HG02798 (cell line): ENCODE results near the gene DNAJB6.

Experiments
- ATAC-seq: cut with Tn5 transposase; IDR thresholded peaks from one replicate; pipeline ENCODE4 v1.9.1; 2021; ENCODE audit warnings: mild to moderate bottlenecking; ENCODE audit not compliant: unreplicated experiment, poor library complexity

The DNAJB6 gene

DNA sequence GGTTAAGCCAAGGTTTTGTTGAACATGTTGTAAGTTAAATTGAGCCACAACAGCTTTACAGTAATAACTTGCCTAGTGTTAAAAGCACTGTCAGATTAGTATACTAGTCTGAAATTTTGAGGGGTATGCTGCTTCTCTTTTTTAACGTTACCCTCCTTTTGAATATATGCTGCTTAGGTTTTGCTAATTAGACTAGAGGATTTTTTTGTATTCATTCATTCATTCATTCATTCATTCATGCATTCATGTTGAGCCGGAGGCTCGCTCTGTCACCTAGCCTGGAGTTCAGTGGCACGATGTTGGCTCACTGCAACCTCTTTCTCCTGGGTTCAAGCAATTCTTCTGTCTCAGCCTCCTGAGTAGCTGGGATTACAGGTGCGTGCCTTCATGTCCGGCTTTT lies 24.7 kb downstream of the DNAJB6 start:
- no peak for ATAC-seq

DNA sequence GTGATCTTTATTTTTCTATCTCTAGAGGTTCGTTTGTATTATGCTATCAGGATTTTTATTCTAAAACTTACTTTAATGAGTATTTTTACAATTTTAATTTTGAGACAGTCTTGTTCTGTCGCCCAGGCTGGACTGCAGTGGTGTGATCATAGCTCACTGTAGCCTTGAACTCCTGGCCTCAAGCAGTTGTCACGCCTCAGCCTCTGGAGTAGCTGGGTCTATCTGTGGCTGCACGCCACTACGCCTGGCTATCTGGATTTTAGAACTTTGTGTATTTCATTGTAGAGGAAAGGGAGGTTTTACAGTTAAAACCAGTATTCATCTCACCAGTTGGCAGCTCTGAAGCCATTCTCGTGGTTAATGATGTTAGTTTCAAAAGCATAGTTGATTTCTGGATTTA lies 25.9 kb downstream of the DNAJB6 start:
- no peak for ATAC-seq

DNA sequence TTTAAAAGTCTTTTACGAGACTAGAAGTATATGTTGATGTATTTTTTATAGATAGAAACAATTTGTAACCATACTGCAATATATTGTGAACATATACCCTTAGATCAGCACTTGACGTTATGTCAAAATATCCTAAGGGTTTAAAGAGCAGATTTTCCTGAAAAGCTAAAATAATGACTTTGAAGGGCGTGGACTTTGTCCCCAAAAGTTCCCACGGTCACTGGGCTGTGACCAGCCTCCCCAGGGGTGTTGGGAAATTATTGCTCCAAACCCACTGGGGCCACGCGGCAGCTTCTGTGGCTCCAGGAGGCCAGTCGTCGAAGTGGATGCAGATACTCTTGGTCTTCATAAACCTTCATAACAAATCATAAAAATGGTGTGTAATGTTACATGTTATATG lies 29.9 kb downstream of the DNAJB6 start:
- ATAC-seq, result no peak

DNA sequence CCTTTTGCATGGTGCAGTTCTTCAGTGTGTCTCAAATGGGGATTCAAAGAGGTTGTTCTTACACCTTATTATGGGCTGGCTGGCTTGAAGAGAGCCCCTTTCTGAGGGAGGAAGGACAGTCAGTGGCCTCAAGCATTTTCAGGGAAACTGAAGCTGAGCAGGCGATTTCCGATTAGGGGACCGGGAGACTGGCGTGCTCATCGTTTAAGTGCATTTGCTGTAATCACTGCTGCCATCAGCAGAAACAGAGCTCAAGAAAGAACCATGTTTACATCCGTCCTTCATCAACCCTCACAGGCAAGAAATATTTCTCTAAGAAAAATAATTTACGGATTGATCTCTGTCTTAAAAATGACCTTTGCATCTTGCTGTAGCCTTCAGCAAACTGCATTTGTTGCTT lies 32.2 kb downstream of the DNAJB6 start:
- no peak for ATAC-seq

DNA sequence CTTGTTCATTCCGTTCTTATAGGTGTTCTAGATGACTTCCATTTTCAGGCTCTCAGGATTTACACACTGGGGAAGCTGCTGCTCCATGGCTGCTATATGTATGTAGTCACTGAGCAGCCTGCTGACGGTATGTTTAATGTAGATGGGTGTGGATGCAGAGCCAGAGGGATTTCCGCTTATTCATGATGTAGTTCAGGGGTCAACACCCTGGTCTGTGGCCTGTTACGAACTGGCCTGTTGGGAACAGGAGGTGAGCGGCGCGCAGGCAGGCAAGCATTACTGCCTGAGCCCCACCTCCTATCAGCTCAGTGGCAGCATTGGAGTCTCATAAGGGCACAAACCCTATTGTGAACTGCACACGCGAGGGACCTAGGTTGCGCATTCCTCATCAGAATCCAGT lies 33.9 kb downstream of the DNAJB6 start:
- no peak for ATAC-seq

DNA sequence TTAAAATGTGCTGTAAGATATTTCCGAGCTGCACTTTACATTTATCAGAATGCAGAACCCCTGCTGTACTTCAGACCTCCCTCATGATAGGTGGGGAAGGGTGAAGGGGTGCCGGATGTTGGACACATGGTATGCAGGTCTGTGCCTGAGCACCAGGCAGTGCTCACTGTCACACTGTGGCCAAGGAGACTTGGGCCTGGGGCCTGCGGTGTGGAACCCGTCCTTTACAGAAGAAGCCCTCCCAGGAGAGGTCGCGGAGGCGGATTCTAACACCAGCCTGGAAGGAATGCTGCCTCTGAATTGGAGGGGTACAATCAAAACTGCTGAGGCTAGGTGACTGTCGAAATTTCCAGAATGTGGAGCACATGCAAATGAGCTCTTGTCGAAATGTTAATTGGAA lies 34.5 kb downstream of the DNAJB6 start:
- ATAC-seq, result no peak

DNA sequence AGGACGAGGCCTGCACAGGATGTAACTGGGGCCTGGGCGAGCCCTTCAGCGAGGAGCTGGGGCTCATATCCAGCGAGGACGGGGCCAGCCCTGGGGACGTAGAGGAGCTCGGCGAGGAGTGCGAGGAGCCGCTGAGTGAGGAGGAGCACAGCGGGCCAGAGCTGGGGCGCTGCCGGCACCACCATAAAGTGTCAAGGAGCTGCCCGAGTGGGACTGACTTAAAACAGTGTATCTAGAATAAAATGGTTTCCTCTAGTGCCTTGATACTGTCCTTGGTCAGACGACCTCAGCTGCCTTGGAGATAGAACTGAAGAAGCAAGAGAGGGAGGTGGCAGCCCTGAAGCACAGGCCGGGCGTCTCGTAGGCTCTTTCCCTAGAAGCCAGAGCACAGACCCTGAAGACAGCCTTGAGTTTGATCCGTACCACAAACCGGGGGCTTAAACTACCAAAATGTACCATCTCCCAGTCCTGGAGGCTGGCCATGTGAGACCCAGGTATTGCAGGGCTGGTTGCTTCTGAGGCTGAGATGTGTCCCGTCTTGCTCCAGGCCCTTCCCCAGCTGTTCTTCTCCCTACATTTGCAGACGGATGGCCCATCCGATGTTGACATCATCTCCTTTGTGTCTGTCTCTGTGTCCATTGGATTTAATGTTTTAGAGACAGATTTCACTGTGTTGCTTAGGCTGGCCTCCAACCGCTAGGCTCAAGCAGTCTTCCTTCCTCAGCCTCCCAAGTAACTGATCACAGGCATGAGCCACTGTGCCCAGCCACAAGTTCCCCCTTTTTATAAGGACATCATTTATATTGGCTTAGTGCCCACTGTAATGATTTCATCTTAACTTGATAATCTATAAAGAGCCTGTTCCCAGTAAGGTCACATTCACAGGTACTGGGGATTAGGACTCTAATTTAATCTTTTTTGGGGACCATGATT lies 35.8 kb downstream of the DNAJB6 start:
- ATAC-seq, result no peak

DNA sequence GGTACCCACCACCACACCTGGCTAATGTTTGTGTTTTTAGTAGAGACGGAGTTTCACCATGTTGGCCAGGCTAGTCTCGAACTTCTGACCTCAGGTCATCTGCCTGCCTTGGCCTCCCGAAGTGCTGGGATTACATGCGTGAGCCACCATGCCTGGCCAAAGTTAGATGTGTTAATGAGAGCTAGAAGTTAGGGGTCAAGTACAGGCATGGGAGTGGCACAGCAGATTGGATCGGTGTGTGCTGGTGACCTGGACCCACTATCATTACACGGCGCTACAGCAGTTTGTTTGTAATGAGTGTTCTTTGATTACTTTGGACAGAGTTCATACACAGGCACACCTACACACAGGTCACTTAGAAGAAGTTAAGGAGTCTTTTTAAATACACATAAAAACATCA lies 36.7 kb downstream of the DNAJB6 start:
- ATAC-seq, result no peak

DNA sequence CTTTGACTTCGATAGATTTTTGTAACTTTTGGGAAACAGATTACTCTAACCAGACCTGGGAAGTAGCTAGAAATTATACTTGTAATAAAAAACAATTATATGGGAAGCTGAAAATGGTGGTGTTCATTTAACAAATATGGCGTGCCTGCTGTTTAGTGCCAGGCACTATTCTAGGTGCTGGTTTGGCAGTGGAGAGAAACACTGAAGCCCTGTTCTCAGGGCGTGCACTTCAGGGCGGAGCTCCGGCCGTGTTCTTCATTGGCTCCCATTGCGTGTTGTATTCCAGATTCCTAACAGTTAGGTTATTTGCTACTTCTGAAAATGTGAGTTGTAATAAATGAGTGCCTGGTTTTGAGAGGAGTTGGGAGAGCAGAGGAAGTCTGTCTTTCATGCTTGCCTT lies 38.6 kb downstream of the DNAJB6 start:
- no peak for ATAC-seq

DNA sequence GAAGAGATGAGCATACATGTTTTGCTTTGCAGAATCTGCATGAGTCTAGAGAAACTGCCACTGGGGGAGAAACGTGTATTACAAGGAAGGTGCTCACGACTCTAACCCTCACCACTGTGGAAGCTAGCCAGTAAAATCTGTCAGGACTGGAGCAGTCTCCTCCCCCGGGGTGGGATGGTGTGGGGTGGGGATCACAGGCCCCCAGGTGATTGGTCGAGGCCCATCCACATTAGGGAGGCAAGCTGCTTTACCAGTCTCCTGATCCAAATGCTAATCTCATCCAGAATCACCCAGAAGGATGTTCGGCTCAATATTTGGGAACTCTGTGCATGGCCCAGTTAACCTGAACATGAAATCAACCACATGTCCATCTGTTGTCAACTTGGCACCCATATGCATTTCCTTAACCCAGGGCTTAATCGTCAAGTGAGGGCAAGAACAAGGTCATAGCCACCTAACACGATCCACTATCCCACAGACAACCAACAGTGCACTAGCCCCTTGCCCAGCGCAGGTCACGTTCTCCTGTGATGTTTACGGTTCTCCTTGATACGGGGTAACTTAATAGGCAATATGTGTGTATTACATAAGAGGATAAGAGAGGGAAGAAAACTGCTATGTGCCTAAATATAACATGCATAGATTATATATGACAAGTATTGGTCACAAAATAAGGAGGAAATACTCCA lies 40.8 kb downstream of the DNAJB6 start:
- no peak for ATAC-seq

DNA sequence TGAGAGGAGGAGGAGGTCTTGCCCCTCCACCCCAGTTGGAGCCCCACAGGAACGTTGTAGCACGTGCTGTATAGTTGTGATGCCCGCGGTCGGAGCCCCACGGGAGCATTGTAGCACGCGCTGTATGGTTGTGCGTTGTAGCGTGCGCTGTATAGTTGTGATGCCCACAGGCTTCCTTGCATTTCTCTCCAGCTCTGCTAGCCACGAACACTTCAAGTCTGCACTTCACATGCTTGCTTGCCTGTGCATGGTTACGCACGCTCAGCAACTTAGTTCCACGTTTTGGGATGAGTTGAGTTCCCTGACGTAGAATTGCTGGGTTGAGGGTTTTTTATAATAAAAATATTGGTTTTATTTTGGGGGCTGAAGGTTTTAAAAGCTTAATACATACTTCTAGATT lies 41.6 kb downstream of the DNAJB6 start:
- ATAC-seq, result no peak

DNA sequence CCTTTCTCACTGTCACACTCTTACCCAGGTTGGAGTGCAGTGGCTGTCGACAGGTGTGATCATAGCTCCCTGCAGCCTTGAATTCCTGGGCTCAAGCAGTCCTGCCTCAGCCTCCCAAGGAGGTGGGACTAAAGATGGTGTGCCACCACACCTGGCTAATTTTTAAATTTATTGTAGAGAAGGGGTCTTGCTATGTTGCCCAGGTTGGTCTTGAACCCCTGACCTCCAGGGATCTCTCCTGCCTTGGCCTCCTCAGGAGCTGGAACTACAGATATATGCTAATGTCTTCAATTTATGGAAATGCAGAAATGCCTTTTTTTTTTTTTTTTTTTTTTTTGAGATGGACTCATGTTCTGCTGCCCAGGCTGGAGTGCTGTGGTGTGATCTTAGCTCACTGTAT lies 42.7 kb downstream of the DNAJB6 start:
- no peak for ATAC-seq

DNA sequence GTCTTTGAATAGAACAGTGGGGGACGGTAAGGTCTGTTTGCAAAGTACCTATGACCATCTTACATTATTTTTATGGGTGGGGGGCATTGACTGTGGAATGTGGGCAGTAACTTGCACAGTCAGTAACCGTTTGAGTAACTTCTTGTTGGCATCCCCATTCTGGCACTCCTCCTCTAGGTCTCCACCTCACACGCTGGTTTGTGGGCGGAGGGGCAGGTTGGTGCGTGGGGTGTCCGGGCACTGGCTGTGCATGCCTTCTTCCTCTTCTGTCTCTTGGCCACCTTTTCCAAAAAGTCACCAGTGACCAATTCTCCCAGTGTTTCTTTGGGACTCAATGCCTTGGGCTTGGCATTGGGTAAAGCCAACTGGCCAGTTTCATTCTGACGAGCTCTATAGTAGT lies 43.6 kb downstream of the DNAJB6 start:
- ATAC-seq, result no peak

DNA sequence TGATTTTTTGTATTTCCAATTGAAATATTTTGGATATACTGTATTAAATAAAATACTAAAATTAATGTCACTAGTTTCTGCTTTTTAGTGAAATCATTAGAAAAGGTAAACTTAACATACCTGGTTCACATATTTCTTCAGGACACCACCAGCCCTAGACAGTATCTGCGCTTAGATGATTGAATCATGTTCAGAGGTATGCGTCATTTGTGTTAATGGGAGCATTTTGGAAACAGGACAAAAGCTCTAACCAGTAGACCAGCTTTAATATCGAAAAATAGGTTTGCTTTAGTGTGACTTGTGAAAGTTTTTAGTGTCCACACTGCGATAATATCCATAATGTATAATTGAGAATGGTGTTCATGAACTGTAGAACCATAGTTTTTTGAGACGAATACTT lies 47.1 kb downstream of the DNAJB6 start:
- ATAC-seq, result no peak

DNA sequence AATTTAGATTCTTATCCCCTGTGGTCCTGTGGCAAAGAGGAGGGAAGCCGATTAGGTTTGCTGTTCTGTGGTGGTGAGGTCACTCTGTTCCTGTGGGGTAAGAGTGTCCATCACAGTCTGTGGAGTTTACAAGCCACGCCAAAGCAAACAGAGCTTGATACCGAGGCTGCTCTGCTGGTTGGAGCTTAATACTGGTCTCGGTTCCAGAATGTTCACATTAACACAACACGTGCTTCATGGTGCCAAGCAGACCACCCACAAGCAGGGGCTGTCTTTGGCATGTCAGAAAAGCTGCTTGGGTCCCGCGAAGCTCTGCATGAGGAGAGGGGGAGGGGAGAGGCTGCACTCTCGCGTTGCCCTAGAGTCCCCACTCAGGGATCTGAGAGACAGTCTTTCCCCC lies 47.5 kb downstream of the DNAJB6 start:
- no peak for ATAC-seq

DNA sequence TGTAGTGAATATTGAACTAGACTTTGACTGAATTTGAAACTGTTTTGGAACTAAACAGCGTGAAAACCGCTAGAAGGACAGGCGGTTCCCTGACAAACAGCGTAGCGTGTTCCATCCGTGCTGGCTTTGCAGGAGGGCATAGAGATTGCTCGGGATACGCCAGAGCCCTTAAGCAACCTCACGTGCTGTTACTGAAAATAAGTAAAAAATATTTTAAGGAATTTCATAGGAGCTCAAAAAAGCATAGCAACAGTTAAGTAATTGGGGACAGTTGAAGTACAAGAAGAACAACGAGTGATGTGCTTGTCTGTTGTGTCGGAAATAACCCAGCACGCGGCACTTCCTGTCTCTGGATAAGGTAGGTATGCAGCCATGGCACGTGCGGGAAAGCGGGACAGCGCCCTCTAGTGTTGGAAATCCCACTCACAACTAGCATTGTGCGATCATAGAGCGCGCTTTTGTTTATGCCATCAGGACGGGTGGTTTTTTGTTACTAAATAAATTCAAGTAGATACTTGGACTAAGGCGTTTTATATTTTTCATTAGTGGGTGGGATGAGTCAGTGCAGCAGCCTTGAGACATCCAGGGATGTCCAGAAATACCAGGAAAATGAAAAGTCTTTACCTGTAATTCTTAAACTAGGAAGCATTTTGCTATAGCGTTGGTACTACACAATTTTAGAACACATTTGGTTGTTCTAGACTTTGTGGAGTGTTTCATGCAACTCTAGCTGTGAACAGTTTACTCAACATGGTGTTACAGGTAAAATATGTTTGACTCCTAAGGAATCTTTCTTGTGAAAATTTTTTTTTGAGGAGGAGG lies 50.4 kb downstream of the DNAJB6 start:
- ATAC-seq, result peak; percentile 90

DNA sequence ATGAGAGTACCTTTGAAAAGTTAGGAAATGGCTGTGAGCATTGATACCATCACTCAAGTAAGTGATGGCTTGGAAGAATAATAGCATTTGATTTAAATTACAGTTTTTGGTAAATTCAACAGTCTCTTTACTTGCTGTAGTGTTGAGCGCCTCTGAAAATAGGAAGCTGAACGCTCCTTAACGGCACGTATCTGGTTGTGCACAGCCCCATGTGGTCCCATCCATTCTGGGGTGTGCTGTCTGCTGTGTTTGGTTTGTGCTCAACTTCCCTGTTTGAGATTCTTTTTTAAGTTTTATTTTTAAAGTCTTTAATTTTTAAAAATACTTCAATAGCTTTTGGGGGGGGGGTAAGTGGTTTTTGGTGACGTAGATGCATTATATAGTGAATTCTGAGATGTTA lies 51.5 kb downstream of the DNAJB6 start:
- no peak for ATAC-seq

DNA sequence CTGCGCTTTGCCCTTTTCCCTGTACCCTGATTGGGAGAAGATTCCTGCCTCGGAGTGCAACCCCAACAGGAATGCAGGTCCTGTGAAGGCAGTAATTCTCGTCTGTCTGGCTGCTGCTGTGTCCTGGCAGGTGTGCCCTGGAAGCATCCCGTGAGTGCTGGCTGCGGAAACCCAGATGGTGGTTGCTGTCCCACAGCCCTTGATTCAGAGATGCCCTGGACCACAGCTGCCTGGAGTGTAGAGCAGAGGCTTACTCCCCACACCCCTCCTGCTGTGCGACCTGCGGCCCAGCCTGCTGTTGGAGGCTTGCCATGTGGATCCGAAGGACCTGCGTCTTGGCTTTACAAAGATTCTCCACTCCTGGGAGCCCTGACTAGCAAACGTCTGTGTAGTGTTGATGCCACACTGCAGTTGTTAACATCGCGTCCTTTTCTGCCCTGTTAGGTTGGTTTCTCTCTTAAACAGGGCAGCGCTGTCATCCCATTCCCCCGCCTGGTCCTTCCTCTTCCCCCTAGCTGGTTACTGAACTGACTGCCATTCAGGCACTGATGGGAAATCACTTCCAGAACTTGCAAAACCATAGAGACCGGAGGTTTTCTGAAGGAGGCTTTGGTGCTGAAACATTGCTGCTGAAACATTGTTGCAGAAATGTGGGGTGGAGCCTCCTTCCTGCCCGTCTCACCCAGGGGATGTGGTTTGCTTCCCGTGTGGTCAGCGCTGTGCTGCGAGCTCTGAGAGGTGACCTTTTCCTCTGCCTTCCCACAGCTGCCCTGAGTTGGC lies 53.3 kb downstream of the DNAJB6 start:
- no peak for ATAC-seq

DNA sequence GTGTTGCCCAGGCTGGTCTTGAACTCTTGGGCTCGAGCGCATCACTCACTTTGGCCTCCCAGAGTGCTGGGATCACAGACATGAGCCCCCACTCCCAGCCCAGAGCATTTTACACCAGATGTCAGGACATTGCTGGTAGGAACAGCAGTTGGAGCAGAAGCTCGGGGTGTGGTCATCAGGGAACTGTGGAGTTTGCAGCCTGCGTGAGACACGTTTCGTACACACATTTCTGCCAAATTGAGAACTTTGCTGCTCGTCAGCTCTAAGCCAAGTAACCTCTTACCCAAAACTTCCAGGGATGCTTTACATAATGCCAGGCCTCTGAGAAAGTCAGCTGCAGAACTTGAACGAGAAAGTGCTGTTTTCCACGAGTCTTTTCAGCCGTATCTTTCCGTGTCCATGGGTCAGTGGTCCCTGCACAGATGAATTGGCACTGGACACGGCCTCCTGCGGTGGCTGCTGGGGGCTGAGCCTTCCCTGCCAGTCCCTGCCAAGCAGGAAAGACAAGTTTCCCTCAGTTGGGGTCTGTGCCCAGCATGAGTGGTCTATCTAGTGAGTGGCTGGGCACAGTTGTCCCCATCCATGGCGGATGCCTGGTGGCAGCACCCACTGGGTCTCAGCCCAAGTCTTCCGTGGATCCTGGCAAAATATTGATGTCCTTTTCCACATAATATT lies 54.4 kb downstream of the DNAJB6 start:
- no peak for ATAC-seq
